A673 (cell line): ENCODE results near the gene AP3S2.

Experiments
- CTCF ChIP-seq: fragments of 300-800, 200-600 bp; sonication (generic); conservative IDR thresholded peaks from 2 replicates; pipeline ENCODE4 v1.5.1; 2017; ENCODE audit warnings: low read depth, mild to moderate bottlenecking, antibody characterized with exemption, low read length, moderate library complexity, mixed read lengths
- EZH2 ChIP-seq: fragments of 200-600 bp; sonication (generic); IDR thresholded peaks from 2 replicates; pipeline ENCODE4 v1.6.1; 2017; ENCODE audit warnings: borderline replicate concordance, low read depth, mild to moderate bottlenecking, mixed read lengths, antibody characterized with exemption, low read length; ENCODE audit not compliant: poor library complexity, severe bottlenecking

DNA sequence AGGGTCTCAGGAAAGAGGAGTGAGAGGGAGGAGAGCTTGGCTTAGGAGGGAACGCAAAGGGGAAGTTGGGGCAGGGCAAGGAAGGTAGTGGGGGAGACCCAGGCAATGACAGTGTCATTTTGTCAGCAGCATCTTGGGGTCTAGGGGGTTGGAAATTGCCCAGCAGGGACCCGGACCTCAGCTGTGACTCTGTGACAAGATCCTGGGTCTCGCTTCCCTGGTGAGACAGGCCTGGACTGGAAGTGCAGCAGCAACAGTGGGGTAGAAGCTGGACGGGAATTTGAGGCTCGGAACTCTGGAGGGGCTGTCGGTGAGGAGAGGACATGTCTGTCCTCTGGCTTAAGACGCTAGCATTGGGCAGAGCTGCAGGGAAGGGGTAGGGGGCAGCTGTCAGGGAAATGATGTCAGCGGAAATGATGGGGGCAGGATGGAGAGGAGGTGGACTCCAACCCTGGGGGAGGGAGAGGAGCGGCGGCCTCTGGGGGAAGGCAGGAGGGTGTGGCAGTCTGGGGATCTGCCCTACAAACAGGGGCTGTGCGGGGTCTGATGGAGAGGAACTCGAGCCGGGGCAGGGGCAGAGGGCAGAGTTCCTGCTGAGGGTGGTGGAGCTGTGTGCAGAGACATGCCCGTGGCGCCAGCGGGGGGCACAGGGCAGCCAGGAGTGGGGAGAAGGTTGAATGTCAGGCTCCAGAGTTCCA, 91.4 kb downstream of the AP3S2 start:
- TF ChIP-seq EZH2 (no peak), CTCF (no peak)
